ENCODE data around the gene TRAF3IP3.

TRAF3IP3 gene, protein sequence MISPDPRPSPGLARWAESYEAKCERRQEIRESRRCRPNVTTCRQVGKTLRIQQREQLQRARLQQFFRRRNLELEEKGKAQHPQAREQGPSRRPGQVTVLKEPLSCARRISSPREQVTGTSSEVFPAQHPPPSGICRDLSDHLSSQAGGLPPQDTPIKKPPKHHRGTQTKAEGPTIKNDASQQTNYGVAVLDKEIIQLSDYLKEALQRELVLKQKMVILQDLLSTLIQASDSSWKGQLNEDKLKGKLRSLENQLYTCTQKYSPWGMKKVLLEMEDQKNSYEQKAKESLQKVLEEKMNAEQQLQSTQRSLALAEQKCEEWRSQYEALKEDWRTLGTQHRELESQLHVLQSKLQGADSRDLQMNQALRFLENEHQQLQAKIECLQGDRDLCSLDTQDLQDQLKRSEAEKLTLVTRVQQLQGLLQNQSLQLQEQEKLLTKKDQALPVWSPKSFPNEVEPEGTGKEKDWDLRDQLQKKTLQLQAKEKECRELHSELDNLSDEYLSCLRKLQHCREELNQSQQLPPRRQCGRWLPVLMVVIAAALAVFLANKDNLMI

DNA sequence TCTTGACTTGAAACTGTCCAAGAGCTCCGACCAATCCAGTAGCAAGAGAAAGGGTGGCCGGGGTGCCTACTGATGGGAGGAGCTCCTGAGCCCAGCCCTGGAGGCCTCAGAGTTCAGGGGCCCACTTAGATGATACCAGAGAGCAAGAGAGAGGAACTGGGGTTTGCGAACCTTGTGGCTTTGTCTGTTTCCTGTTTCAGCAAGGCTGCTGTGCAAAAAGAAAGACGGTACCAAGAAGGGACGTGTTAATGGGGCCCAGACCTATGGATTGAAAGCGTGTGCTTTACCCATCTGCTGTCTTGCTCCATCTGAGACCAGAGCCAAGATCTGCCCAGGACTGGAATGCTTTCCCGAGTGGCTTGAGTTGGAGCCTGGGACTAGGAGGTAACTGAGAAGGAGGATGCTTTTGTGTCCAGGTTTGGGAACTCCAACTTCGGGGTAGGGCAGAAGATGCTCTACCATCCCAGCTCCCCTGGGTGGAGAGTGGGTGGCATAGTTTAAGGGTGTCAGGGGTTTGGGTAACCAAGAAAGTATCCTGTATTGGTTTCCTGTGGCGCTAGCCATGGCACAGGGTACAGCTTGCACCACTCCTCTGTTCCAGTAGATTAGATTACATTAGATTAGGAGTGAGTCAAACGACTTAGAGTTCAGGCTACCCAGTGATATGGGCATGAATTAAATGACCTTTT lies at the start of gene TRAF3IP3:
TSS of gene TRAF3IP3 (plus strand) at position 128 of the 689 bp plus-strand sequence. CDS start 3,987 bp downstream, outside the sequence.
- peak; percentile 83 for DNase-seq

DNA sequence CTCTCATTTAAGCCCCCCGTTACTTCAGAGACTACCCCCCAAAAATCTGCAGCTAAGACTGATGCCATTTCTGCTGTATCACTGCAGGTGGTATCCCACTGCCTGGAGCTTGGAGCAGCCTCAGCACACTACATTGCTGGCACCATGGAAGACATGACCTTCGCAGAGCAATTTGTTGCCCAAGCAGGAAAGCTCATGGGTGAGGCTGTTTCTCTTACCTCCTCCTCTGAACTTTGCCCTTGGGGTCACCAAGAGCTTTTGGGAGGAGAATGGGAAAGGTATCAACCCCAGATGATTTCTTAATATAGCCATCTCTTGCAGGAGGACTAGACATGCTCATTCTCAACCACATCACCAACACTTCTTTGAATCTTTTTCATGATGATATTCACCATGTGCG lies 49.2 kb upstream of the TRAF3IP3 start:
- no peak for DNase-seq

DNA sequence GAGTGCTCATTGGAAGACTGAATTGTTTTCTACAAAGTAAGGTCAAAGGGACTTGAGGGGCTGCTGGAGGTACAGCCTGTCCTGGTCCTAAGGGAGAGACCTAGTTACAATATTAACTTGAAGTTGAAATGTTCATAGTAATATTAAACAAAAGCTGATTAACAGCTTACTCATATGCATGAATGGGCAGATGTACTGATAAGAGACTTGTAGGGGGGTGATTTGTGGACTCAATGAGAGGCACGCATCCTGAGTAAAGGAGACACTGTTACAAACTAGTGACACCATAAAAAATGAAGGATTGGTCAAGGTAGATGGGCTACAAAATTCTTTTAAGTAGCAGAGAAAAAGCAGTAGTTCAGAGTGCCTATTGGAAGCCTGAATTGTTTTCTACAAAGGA lies 48.5 kb upstream of the TRAF3IP3 start:
- no peak for DNase-seq

DNA sequence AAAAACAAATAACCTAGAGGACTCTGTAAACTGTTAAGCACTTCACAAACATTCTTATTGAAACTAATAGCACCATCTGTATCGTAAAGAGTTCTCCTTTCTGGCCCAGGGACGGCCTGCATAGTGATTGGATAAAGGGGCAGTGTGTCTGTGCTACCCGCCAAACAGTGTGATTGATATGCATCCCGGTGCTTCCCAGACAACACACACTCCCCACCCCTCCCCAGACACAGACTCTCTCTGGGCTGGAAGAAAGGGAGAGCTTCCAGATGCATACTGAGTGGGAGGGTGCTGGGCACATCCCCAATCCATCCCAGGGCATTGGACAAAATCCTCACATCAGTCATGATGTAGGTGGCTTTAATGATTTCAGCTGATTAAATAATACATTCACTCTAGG lies 47.6 kb upstream of the TRAF3IP3 start:
- DNase-seq = no peak

DNA sequence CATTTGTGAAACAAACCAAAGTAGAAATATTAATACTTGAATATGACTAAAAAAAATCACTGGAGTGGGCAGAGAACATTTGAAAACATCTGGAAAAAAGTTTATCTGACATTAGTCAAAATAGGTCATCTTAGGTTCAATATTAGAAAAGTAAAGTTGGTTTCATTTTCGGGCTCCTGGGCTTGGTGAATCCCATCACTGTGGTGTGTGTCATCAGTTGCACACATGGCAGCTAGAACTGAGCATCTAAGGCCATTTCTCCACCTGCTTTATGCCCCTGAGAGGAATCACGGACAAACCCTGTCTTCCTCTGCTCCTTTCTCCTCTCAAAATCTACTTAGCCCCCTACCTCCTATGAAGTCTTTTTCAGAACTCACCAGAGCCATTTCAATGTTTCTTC lies 45.8 kb upstream of the TRAF3IP3 start:
- peak; percentile 25 for DNase-seq

DNA sequence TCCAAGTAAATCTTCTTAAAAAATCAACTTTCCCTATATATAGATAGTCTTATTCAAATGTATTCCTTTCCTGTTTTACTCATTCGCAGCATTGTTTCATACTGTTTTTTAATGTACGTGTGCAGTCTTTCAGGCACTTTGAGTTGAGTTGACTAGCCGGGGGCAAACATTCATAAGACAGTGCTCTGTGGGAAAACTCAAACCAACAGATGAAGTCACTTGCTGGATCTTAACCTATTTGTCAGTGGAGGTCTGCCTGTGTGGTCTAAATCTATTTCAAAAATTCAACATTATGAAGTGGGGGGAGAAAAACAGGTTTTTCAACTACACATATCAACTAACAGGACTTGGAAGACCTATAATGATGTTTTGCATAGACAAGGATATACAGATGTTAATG lies 45.0 kb upstream of the TRAF3IP3 start:
- no peak for DNase-seq

DNA sequence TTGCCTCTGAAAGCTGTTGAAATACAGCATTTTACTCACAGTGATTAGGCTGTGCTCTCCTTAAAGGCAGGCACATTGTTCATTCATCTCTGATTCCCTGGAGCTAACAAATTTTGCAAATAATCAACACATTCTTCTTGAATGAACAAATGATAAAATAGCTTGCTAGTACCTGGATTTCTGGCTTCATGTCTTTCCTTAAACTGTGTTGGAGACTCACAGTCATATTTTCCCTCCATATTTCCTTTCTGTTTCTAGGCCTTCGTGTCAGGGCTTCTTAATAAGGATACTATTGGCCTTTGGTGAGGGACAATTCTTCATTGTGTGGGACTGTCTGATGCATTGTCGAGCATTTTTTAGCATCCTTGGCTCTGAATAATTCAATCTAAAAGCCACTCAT lies 41.5 kb upstream of the TRAF3IP3 start:
- no peak for DNase-seq

DNA sequence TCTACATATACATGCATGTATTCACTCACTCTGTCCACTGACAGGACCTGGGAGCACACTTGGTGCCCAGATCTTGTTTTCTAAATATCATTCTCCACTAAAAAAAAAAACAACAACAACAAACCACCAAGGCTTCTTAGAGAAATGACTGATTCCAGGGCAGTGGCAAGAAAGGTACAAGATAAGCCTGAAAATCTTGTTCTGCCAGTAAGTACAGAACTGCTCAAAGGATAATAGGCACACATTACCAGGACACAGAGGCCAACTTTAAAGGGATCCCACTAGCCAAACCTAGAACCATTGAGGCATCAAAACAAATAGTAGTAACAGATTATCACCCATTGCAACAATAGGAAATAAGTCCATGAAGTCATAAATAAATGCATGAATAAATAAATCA lies 40.5 kb upstream of the TRAF3IP3 start:
- no peak for DNase-seq

DNA sequence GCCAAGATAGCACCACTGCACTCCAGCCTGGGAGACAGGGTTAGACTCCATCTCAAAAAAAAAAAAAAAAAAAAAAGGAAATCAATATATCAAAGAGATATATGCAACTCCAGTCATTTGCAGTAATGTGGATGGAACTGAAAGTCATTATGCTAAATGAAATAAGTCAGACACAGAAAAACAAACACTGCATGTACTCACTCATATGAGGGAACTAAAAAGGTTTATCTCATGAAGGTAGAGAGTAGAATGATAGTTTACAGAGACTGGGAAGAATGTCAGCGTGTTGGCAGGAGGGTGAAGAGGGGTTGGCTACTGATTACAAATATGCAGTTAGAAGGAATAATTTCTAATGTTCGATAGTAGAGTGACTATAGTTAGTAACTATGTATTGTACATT lies 38.0 kb upstream of the TRAF3IP3 start:
- no peak for DNase-seq

DNA sequence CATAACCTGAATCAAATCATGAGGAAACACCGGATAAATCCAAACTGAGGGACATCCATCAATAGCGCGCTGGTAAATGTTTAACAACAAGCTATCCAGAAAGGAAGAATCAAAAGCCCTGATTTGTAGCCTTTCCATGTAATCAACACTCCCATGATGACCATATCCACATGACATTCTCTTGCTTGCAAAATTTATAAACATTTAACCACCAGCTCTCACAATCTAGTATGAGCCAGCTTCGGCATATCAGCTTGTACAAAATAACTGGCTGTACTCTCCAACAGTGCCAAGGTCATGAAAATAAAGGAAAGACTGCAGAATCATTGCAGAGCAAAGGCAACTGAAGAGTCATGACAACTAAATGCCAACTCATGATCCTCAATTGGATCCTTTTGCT lies 35.5 kb upstream of the TRAF3IP3 start:
- no peak for DNase-seq

DNA sequence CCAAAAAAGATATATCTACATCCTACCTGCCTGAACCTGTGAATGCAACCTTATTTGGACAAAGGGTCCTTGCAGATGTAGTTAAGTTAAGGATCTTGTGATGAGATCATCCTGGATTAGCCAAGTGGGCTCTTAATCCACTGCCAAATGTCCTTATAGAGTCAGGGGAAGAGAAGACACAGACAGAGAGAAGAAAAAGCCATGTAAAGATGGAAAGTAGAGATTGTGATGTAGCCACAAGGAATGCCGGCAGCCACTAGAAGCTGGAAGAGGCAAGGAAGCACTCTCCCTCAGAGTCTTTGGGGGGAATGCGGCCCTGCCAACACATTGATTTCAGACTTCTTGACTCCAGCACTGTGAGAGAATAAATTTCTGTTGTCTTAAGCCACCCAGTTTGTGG lies 35.0 kb upstream of the TRAF3IP3 start:
- DNase-seq = no peak

DNA sequence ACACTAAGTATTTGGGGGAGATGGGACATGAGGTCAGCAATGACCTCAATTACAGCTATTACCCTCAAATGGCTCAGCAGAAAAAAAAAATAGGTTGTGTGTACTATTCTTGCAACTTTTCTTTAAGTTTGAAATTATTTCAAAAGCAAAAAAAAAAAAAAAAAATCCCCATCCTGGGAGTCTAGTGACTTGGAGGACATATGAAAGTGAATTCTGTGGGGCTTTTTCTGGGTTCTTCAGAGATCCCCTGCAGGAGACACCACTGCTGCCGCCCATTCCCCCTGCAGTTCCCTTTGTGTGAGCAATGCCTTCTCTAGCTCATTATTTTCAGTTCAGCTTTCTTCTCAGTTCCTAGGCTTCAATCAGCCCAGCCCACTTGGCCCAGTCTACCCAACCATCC lies 34.5 kb upstream of the TRAF3IP3 start:
- DNase-seq = no peak

DNA sequence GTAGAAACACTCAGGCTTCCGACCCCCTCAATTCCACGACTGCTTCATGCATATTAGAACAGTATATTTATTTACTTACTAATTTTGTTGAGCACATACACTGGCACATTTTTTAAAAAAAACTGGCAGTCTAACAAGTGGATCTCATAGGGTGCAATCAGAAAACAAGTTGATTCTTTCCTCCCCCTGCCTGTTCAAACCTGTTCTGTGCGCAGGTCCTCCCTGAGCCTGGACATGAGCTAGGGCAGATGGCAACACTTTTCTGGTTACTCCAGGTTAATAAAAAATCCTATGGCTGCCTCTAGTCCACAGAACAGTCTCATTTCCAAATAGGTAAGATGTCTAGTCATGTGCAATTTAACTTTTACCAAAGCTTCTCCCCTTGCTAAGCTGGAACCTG lies 32.6 kb upstream of the TRAF3IP3 start:
- DNase-seq = no peak

DNA sequence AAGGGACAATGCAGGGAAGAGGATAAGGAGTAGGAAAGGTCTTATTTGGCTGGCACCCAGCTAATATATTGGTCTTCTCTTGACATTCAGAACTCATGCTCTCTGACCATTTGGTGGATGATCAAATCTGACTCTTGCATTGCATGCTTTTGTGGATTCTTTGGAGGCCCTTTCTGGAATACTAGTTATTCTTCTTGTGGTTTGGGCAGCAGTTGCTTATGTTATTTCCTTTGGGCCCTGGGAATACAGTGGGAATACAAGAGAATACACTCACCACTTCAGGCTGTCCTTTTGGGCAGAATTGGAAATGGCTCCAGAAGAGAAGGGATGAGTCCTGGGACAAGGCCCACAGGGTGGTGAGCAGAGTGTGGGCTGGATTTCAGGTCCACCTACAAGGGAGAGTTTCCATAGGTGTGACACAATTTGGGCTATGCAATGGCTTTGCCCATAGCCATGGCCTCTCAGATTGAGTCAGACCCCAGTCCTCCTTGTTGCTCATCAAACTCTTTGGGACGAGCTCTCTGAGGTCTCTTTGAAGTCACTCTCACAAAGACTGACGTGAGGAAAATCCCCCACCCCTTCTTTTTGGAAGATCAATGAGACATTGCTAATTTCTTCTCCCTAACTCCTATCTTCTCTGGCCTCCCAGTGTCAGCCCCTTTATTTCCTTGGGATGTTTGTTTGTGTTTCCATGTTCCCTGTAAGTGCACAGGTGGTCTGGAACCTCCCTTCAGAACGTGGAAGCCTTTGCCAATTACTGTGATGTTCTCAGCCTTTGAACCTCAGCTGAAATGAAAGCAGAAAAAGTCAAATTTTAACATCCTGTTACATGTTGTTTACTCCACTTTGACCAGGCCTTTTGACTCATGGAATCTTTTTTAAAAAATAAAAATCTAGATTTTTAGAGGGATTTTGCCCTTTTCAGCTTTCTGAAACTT lies 31.8 kb upstream of the TRAF3IP3 start:
- DNase-seq = peak; percentile 69

DNA sequence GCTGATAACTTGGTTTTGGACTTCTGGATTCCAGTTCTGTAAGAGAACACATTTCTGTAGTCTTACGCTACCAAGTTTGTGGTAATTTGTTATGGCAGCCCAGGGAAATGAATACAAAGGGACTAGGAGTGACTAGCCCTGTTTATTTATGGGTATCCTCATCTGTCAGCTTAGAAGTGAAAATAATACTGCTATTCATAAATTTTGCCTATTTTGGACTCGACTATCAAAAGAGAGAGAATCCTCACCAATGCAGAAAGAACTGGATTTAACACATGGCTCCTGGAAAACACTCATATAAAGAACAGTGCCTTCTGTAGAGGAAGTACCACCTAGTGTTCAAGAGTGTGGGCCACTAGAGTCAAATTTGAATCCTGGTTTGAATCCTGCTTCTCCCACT lies 28.6 kb upstream of the TRAF3IP3 start:
- no peak for DNase-seq

DNA sequence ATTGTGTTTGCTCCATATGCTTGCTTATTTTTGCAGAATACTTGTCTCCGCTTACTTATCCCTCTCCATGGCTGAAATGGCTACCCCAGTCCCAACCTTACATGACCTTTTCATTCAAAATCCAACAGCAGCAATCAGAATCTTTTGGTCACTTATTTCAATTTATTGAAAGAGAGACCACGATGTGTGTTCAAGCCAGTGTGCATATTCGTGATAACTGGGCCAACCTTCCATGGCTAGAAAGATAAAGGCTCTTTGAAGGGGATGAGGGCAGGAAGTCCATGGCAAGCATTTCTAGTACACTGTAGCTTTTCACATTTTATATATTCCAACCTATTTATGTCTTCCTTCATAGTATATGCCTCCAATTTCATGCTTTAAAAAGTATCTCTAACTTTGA lies 28.1 kb upstream of the TRAF3IP3 start:
- no peak for DNase-seq

DNA sequence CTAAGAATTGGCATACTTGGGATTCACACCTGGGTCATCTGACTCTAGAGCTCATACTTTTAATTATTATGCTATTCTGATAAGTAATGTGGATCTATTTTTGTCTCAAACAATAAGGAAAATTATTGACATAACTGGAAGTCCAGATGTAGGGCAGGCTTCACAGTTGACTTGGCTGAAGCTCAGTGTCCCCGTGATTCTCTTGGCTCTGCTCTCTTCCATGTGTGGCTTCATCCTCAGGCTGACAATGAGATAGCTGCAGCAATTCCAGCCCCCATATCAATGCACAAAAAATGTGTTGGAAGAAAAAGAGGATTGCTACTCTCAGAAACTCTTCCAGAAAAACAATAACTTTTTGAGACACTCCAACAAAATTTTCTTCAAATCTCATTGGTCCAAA lies 27.4 kb upstream of the TRAF3IP3 start:
- no peak for DNase-seq

DNA sequence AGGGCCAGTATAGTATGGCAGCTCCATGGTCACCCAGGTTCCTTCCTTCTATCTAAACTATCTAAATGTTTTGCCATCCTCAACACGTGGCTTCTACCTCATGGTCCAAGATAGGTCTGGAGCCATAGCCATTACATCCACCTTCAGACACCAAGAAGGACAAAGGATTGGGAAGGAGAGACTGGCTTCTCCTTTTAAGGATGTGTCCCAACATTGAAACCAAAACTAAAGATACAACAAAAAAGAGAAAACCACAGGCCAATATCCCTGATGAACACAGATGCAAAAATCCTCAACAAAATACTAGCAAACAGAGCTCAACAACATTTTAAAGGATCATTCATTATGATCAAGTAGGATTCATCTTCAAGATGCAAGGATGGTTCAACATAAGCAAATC lies 26.4 kb upstream of the TRAF3IP3 start:
- no peak for DNase-seq

DNA sequence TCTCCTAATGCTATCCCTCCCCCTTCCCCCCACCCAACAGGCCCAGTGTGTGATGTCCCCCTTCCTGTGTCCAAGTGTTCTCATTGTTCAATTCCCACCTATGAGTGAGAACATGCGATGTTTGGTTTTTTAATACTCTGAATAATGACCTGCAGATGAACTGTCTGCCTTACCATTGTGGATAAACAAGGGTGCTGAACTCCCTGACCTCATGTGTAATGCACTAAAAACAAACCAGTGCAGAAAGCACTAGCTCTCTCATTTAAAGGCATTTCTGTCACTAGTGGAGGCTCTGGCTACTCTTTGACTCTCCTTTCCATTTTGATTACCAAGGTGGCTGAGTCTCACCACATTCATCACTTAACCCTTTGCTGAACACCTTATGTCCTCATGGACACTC lies 23.1 kb upstream of the TRAF3IP3 start:
- DNase-seq = no peak

DNA sequence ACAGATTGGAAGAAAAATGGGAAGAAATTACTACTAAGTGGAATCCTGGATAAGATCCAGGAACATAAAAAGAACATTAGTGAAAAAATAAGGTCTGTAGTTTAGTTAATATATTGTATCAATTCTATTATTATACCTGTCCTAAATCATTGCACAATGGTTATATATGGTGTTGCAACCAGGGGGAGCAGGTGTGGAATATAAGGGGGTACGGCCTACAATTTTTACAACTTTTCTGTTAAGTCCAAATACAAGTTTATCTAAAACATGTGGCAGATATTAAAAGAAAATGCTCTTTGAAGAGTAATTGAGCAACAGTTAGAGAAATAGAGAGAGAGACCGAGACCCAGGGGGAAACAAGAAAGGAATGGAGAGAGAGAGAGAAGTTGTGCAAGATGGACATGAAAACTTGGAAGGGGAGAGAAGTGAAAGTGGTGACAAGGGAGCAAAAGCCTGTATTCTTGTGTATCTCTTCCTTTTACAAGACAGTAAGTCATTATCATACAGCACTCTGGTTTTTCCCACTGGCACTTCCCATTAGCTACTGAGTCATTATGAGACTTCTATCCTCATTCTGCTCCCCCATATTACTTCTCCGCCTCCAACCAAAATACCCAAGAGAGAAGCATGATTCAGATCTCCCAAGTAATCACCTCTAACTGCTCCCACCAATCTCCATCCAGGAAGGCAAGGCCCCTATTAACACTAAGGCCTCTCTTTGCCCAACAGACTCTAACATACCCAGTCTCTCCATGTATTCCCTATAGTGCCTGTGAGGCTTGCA lies 22.3 kb upstream of the TRAF3IP3 start:
- DNase-seq = no peak

DNA sequence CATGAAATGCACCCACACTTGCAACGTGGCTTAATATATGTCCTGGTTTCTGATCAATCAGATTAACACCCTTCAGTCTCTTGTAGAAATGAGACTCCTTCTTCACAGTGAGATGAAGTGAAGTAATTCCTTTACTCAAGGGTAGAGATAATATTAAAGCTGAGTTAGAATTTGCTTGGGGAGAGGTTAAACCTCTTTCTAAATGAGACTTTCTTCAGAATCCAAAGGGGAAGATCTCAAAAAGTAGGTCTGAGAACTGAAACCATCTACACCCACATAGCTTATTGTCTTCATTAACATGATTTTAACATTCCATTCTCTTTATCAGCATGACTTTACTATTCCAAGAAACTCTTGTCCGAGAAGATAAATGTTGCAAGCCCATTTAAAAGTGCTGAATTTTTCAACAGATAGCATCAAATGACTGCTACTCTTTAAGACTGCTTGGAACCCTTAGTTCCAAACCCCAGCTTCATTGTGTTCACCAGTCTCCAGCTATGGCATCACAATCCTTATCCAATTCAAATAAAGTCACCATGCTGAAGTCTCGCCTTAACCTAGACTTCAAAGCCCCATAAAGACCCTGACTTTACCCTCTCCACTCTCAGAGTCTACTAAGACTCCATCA lies 19.2 kb upstream of the TRAF3IP3 start:
- DNase-seq = no peak

DNA sequence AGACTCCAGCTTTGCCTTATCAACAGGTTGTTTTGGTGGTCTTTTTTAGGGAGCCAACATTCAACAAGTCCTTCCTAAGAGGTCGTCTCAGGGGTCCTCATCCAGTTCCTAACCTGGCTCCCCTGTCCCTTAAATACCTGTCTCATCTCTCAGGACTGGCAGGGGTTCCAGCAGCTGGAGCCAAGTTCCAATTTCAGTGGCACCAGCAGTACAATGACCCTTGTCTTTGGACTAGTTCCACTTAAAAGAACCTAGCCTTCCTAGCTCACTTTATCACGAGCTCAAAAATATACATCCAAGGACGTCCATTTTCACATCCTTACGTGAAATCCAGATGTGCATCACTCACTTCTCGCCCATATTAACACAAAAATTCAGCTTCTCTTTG lies 18.7 kb upstream of the TRAF3IP3 start:
- DNase-seq = no peak

All from stimulated activated CD4-positive, alpha-beta T cell treated with anti-CD3 and anti-CD28 coated beads, Interleukin-4, amount 100 ng/mL, for 24 hours (primary cell).